GM18858 (cell line): Measurements from ENCODE around the gene MRPL10.

Experiments
- ATAC-seq: cut with Tn5 transposase; IDR thresholded peaks from one replicate; pipeline ENCODE4 v1.9.1; 2021; ENCODE audit not compliant: unreplicated experiment

Gene MRPL10

DNA sequence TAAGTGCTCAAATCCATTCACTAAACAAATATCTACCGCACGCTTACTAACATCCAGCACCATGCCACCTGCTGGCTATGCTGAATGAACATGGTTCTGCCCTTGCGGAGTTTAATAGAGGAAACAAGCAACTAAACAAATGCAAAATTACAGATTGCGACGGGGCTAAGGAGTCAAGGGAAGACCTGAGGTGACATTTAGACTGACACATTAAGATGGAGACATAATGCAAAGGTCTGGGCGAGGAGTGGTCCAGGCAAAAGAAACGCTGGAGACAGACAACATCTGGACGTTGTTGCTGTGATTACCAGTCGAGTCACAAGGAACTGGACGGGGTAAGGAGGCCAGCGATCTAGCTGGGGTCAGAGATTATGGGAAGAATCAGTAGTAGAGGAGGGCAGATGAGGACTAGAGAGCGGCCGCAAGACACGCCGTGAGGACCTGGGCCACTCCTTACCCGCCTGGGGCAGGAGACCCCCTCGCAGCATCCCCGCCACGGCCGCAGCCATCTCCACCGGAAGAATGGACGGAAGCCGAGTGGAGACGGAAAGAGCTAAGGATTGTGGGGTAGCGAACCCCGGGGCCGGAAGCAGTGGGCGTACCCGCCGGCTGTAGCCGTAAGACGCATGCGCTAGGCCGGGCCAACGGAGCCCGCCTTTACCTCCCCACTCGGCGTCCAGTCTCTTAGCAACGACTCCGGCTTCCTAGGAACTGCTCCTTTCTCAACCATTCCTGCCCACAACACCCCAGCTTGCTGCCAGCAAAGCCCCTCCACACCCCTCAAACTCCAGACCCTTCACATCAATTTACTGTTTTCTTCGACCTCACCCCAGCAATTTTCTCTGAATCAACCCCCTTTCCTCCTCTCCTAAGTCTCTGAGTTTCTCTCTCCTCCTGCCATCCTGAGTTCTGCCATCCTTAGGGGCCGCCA lies at the start of gene MRPL10, which contains the start of gene LRRC46:
TSS of gene MRPL10 (minus strand) at position 539 of the 931 bp plus-strand sequence. CDS start at position 509, 30 bp downstream.
TSS of gene LRRC46 (plus strand) at position 668 of the 931 bp plus-strand sequence. CDS start 320 bp downstream, outside the sequence.
- peak; percentile 55 for ATAC-seq

DNA sequence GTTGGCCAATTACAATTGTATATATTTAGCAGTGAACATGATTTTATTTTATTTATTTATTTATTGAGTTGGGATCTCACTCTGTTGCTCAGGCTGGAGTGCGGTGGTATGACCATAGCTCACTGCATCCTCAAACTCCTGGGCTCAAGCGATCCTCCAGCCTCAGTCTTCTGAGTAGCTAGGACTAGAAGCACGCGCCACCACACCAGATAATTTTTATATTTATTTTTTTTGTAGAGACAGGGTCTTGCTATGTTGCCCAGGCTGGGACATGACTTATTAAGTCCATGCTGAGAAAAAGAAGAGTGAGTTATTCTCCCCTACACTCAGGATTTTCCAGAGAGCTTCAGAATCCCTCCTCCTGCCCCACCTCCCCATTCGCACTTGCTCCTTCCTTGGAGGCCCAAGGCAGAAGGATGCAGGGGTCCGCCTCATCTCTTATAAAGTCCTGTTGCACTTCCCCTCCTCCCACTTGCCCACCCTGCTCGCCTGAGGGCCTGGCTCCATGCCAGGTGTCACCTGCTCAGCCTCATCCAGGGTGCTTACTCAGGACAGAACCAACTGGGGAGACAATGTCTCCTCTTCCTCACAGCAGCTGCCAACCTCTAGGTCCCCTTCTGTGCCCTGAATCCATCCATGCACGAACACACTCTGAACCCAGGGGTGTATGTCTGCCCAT lies 48.6 kb upstream of the MRPL10 start:
- no peak for ATAC-seq

DNA sequence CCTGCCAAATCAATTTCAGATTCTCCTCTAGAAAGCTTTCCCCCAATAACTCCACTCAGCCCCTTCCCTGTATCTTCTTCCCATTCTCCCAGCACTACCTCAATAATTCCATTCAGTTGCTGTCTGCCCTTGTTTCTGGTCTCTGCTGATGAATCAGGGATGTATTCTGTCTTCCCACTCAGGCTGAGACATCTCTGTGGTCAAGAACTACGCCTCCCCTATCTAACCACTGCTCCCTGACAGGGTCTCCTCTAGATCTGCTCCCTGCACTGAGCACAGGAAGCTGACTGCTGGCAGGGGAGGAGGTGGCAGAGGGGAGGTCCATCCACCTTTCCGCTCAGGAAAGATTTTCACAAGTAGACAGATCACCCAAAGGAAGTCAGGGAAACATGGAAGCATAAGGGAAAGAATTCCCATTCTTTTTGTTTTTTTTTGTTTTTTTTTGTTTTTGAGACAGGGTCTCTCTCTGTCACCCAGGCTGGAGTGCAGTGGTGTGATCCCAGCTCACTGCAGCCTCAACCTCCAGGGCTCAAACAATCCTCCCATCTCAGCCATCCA lies 47.8 kb upstream of the MRPL10 start:
- ATAC-seq = no peak

DNA sequence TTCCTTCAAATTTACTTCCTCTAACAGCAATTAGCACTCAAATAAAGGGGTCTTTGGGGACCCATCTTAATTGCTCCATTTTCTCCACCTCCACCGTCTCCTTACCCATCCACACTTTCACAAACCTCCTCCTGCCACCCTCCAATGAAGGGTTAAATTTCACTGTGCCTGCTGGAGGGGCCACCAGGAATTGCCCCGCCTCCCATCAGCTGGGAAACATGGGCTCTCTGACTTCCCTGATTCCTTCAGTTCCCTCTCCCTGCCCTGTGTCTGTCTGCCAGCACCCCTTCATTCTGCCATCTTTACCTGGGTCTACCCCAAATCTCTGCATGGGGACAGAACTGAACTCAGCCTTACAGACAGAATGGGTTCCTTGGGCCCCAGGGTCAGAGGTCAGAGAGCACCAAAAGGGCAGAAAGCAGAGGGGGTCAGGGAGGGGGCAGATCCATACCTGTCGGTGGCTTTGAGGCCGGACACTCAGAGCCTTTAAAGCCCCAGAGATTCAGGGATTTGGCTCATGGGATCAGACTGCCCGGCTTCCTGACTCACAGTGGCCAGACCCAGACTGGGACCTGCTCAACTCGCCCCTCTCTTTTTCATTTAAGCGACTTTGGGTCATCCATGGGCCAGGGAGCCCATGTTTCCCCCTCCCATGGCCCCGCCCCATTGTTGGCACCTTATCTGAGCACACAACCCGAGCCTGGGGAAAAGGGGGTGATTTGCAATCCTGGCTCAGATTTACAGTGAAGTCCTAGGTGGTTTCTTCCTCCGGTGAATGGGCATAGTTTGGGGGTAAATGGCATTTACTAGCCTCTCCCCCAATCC lies 47.1 kb upstream of the MRPL10 start:
- no peak for ATAC-seq

DNA sequence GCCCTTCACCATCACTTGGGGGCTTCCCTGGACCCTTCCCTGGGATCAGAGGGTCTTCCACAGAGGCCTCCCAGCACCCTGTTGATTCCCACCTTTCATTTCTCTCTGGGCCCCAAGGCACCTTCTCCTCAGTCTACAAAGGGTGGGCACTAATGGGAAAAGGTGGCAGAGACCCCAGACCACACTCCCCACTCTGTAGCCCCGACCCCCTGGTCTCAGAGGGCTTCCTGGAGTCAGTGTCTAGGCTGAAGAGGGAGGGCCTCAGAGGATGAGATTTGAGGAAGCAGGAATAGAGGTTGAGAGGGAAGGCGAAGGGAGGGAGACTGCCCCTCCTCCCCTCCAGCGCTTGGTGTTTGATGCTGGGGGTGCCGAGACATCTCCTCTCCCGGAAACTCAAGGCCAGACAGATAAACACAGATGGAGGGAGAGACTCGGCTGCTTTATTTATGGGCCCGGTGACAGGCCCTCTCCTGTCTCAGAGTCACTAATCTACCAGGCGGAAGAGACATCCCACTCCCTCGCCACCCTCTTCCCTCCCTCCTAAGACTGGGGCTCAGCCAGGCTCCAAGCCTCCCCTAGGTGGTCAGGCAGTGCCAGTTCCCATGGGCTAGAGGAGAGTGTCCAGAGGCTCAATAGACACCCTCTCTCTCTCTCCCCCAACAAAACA lies 46.2 kb upstream of the MRPL10 start:
- ATAC-seq = no peak

DNA sequence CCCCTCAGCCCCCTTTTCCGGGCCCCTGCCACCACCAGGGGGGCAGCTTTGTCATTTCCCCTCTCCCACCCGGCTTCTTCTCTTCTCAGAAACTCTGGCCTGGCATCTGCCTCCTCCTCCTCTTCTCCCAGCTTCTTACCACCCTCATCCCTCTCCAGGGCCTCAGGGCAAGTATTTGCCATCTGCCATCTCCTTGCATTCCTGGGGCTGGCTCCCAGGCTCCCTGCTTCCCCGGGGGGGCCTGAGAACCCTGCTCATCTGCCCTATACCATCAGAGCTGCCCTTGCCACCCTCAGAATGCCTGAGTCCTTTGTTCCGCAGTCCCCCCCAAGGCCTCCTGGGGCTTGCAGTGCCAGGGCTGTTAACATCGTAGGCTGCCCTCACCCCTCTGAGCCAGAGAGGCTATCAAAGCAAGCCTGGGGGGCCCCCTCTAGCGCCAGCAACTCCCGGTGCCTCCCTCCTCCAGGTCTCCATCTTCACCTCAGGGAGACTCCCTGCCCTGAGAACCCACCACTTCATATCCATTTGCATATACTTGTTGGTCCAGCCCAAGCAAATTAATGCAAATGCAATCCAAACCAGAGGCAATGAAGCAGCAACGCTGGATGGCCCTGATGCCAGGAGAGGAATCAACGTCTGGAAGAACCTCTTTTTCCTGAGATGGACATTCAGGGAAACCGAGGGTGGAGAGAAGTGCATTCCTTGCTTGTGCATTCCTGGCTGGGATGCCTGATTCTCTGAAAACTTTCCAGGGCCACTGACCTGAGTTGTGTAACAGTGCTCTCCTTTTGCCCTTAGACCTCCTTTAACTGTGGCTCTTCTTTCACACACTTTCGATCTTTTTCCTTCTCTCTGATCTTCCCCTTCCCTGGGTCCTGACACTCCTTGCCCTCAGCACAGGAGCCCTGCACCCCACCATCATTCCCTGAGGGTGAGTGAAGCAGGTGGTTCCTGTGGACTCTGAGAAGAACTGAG lies 44.0 kb upstream of the MRPL10 start:
- no peak for ATAC-seq

DNA sequence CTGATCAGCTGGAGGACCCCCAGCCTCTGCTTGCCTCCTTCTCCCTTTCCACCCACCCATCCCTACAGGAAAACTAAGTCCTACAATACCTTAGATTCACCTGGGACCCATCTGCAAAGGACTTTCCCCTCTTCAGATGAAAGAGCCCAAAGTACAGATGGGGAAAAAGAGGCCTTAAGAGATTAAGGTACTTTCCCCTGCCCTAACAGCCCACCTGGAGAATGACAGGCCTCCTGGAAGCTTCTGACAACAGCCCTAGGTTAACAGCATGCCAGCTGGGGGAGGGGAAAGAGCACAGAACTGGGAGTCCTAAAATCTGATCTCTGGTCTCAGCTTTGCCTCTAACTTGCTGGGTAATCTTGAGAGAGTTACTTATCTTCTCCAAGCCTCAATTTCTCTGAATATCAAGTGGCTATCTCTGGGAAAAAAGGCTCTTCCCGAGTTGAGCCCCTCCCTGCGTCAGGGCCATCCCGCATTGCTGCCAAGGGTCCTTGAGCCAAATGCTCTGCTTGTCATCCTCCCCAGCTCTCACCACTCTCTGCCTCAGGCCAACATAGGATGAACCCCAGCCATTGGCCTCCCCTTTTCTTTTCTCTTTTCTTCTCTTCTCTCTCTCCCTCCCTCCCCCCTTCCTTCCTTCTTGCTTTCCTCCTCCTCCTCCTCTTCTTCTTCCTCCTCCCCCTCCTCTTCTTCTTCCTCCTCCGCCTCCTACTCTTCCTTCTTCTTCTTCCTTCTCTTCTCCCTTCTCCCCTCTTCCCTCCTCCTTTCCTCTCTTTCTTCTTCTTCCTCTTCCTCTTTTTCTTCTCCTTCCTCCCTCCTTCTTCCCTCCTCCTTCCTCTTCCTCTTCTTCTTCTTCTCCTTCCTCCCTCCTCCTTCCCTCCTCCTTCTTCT lies 42.1 kb upstream of the MRPL10 start:
- no peak for ATAC-seq

DNA sequence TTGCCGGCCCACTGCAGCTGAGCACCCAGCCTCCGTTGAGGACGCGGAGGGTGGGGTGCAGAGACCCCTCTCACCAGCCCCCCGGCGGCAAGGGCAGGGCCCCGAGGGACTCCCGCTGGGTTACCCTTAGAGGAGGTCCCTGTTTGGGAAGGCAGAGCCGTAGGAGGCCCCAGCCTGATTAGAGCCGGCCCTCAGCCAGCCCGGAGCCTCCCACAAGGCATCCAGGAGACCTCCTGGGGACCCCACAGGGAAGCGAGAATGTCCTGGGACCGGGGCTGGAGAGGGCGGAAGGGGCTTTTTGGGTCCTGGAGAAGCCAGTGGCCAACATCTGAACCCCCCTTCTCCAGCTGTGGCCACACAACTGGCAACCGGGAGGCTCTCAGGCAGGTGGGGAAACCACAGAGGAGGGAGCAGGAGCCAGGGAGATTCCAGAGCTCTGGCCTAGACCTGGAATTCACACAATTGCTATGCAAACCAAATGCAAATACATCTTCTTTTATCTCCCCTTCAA lies 41.4 kb upstream of the MRPL10 start:
- no peak for ATAC-seq

DNA sequence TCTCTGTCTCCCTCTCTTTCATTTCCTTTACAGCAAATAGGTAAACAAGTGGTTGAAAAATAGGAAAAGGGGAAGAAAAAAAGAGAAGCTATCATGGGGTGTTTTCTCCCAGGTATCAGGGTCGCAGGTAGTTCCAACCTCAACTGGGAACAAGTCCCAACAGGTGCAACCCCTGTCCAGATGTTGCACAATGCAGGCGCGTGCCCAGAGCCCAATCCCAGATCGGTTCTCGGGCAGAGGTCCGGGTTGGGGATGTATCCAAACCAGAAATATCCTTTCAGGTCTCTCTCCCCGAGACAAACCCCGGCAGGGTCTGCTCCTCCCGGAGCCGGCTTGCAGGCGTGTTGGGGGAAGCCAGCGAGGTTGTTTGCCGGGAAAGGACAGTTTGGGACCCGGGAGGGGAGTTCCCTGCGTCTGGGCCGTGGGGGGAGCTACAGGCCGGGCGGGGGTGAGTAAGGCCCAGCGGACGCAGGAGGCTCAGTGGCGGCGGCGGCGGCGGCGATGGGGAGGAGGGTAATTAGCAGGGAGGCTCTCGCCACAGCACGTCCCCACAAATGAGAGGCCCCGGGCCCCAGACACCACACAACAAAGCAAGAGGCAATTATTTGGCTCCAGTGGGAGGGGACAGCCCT lies 40.8 kb upstream of the MRPL10 start:
- no peak for ATAC-seq

DNA sequence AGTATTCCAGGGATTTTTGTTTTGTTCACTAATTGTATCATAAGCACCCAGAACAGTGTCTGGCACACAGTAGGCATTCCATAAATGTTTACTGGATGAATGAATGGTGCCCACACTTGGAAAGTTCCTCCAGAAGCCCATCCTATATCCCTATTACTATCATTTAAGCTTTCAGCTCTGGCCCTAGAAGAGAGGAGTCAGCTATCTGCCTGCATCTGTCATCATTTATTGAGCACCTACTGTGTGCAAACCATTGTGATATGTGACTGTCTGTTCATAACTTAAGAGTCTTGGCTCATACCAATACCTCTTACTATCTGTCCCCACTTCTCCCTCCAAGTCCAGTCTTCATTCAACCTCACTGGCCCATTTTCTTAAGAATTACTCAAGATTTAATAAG lies 39.7 kb upstream of the MRPL10 start:
- ATAC-seq = no peak

DNA sequence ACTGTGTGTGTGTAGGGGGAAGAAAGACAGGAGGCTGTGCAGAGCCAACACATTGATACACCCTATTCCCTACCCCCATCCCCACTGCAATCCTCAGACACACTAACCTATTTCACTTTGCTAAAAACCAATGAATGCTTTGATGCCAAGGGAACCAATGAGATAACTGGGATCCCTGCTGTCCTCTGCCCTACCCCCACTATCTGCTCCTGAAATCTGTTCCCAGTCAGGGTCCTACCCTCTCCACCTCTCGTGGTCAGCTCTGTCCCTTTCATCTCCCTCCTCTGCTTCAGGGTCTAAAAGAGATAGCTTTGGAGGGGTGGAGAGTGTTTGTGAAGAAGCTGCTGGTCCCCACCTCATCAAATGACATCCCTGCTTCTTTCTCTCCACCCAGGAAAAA lies 38.7 kb upstream of the MRPL10 start:
- ATAC-seq = no peak

DNA sequence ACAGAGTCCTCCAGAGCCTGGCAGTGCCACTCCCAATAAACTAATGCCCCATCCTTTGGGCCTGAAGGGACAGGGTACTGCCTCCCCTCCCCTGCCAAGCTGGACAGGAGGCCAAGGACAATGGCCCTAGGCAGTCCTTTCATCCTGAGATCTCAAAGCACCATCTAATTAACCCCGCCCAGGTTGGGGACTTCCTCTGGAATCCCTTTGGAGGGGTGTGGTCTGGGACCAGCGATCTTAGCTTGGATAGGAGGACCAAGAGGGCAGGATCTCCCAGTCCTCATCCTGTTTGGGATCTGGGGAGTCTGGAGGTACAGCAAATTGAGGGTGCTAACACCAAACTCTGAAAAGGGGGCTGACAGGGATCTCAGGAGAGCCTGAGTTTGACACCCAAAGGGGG lies 37.8 kb upstream of the MRPL10 start:
- ATAC-seq = no peak

DNA sequence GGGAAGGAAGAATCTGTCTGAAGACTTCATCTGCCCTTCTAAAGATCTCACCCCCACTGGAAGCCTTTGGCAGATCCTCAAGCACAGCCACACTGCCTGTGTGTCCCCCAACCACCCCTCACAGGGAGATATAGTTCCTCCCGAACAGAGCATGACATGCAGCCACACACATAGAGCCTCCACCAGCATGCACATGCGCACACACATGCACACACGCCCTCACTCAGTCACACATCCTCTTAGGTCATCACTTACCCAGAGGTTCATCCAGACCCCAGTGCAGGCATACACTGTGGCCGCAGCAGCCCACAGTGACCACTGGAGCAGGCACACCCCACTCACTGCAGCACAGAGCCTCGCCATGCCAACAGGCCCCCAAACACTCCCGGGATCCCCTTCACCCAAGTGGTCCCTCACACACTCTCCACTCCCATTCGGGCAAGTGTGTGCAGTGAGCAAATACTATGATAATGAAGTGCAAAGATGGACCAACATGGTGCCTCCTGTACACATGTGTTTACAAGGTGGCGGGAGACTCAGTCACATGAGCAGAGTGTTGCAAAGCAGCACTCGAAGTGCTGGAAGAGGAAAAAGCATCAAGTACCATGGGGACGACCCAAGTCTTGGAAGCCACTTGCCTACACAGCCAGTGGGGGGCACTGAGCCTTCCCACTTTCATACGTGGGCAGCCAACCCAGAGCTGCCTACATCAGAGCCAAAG lies 36.6 kb upstream of the MRPL10 start:
- ATAC-seq = no peak

DNA sequence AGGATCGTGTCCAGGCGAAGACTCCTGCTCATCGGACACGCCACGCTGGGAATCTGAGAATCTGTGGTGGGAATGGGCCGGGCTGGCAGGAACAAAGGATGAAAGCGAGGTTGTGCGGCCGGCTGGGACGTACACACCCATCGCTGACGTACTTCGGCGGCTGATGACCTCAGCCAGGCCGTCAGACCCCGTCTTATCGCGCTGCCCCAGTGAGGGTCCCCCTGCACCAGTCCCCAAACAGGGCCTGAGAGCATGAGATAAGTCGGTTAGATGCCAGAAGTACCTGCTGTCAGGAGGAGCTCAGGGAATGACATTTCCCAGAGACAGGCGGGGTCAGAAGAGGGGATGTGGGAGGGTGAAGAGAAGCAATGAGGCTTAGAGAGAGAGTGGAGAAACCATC lies 35.6 kb upstream of the MRPL10 start:
- no peak for ATAC-seq

DNA sequence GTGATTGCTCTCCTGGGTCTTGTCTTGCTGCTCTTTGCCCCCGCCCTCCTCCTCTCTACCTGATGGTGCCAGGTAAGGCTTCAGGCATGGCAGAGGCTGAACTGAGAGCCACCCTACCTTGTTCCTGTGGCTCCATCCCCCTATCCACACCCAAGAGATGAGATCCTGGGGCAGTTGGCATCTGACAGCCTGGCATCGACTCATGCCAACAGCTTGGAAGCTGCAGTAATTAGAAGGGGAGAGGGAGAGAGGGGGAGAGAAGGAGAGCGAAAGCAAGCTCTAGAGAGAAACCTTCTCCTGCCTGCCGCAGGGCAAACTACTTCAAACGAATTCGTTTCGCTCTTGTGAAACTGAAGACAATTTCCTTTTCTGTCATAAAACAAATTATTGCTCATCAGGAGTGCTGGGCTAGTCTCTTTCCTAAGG lies 33.5 kb upstream of the MRPL10 start:
- no peak for ATAC-seq

DNA sequence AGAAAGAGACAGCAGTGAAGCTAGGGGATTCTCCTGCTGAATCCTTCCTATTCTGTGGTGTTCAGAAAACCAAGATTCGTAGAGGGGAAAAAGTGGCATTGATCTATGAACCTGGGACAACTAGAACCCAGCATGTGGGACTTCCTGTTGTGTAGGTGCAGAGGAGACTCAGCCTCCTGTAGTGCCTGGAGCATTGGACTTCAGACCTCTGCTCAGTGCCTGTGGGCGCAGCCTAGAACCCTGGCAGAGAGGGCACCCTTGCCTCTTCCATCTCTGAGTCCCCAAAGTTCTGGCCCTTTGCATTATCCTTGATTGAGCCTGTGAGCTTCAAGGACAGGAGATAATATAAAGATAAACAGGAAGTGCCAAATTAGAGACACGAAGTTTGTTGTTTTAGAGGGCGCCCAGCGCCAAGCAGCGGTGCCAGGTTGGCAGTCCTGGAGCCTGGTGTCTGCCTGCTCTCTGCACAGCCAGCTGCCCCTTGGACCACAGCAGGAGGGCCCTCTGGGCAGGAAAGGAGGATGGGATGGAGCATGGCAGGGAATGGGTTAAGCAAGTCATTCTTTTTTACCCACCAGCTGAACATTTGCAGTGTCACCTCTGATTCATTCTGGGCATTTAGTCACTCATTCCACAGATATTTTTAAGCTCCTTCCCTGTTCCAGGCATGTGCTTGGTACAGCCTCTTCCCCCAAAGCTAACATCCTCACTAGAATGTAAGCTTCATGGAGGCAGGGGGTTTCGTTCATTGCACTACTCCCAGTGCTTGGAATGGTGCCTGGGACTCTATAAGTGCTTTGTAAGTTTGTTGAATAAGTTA lies 31.5 kb upstream of the MRPL10 start:
- ATAC-seq = no peak
